Sigmoid colon (tissue), 4 donors: ENCODE data around the gene DSTN.

Experiments used
- CTCF ChIP-seq, 4 experiments: fragments of 450-650 bp in 3 of 4; fragments of 200-600 bp in 1 of 4; IDR thresholded peaks; one replicate each; pipeline ENCODE4 v1.5.1; 2016 to 2019; ENCODE audit warnings: antibody characterized with exemption in 4 of 4, mild to moderate bottlenecking in 3 of 4, moderate library complexity in 2 of 4
- POLR2A ChIP-seq, 2 donors: fragments of 450-650 bp; IDR thresholded peaks; one replicate each; pipeline ENCODE4 v1.6.1; 2016; ENCODE audit warnings: antibody characterized with exemption in 2 of 2, mild to moderate bottlenecking in 2 of 2, moderate library complexity in 2 of 2
- POLR2AphosphoS5 ChIP-seq, 4 donors: sonication (generic); formaldehyde crosslinking; IDR thresholded peaks; one replicate each; pipeline ENCODE4 v1.6.1; 2017; ENCODE audit warnings: antibody characterized with exemption in 4 of 4

GRCh38 chr20:17631576-17632319, 61.9 kb downstream of the DSTN start:
- TF ChIP-seq CTCF (IDR thresholded peaks at IDR 0.05): no peak
- TF ChIP-seq POLR2AphosphoS5 (IDR thresholded peaks at IDR 0.05): no peak
- TF ChIP-seq POLR2A (IDR thresholded peaks at IDR 0.05): no peak
